EH (cell line): ENCODE measurements around the gene CDH22.

Source experiments
- DNase-seq: peaks from one replicate; pipeline ENCODE4 v3.0.0-alpha.2; 2015; ENCODE audit warnings: low read depth

Gene CDH22

DNA sequence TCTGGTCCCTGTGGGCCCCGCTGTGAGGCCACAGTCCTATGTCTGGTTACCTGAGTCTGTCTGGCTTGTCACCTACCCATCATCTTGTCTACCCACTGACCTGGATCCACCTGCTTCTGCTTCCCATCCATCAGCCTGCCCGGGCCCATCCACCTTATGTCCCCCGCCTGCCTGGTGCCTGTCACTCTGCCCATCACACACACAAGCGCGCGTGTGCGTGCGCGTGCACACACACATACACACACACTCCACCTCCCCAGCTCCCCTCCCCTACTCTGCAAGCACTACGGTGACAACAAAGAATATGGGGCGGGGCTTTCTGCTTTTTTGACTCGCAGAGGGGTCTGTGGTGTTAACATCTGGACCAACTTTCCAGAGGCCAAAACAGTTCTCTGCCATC is 8.0 kb downstream of the CDH22 start:
- DNase-seq: no peak

DNA sequence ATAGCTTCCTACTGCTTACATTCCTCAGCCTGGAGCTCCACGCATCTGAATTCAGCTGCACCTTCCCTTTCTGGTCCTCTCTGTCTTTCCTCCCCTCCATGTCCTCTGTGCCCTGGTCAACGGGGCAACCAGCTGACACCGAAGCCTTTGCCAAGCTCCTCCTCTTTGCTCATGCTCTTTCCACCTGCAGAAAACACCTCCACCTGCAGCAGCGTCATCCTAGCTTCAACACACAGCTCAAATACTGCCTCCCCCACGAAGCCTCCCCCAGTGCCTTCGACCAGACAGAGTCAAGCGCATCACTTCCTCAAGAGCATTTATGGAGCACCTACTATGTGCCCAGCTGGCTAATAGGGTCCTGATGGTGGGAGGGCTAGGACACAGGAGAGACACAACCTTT is 9.2 kb downstream of the CDH22 start:
- no peak for DNase-seq

DNA sequence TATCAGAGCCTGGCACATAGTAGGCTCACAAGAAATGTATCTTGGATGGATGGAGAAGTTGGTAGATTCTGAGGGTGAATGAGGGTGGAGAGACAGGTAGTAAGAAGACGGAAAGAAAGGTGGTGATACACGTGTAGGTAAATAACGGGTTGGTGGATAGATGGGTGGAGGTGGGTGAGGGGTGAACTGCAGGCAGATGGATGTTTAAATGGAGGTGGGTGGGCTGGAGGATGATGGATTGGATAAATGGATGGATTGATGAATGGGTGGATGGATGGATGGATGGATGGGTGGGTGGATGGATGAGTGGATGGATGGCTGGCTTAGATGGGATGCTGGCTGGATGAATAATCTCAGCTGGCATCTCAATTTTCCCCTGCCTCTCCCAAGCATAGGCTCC is 9.9 kb downstream of the CDH22 start:
- DNase-seq: no peak

DNA sequence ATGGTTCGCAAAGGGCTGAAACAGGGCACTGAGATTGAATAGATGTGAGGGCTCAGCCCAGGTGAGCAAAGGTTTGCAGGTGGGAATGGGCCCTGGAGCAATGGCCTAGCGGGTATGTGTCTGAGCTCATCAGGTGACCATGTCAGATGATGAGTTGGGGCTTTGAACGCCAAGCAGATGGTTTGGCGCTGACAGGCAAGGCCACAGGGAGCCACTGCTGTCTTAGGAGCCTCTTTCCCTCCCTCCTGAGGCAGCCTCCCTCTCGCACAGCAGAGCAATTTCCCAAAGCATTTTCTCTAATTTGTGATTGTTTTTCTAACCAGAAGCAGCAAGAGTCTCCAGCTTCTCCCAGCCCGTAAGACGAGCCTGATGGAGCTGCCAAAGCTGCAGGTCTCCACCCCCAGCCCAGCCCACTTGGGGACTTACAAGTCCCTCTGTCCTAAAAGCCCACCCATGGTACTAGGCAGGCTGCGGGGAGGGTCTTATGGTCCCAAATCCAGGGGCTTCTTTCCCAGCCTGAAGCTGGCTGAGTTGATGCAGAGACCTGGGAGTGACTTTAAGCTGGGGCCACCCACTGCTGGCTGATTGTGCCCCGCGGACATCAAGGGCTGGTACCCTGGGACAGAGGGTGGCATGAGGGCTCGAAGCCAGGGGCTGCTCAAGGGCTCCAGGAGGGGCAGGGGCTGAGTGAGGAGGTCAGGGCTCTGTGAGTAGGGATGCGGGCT is 11.6 kb downstream of the CDH22 start:
- DNase-seq: no peak

DNA sequence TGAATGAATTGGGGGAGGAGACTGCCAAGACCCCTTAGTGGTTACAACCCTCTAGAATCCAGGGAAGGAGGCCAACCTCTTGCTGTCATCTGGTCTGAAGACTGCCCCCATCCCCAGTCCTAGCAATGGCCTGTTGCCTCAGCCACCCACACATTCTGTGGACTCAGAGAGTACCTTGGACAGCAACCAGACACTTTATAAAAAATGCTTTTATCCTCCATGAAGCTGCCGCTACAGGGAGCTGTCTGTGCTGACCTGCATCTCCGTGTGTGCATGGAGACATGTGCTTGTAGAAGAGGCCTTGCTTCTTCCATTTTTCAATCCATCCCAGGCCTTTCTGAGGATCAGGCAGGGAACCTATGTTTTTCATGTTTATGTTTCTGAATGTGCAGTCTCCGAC is 15.2 kb downstream of the CDH22 start:
- peak; percentile 66 for DNase-seq

DNA sequence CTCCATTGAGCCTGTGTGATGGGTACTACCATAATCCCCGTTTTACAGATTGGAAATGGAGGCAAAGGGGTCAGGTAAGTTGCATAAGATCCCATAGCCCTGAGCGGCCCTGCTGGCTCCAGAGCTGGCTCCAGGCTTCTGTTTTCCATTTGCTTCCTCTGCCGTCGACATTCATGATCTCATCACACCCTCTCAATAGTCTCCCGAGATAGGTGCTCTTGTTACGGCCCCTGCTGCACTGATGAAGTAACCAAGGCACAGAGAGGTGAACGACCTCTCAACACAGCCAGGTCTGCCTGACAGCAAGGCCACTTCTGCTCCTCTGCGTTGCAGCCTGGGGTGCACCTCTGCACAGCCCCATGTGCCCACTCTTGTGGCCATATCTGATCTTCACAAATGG is 16.9 kb downstream of the CDH22 start:
- DNase-seq: no peak

DNA sequence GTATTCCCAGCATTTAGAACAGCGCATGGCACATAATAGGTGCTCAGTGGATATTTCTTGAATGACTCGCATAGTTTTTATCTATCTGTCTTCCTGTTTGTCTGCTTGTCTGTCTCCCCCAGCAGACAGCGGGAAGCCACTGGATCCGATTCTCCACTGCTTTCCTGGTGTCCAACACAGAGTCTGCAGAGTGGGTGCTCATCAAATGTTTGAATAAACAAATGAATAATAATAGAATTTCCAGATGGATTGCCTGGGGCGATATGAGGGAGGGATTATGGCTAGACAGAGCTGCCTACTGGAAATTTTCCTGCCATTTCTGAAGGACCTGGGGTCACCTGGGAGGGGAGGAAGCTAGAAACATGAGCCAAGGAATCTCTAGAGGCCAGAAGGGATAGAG is 18.9 kb downstream of the CDH22 start:
- no peak for DNase-seq

DNA sequence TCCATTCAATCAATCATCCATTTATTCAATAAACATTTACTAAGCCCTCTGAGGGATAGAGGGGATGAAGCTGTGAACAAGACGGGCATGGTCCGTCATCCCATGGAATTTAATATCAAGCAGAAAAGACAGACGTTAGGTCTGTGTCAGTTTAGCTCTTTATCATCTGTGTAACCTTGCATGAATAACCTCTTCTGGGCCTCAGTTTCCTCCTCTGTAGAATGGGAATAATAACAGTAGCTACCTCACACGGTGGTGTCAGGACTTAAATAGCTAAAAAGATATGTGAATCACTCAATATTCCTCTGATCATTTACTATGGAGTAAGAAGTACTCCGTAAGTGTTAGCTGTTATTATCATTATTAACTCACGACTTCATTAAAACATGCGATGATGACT is 21.3 kb downstream of the CDH22 start:
- DNase-seq: no peak

DNA sequence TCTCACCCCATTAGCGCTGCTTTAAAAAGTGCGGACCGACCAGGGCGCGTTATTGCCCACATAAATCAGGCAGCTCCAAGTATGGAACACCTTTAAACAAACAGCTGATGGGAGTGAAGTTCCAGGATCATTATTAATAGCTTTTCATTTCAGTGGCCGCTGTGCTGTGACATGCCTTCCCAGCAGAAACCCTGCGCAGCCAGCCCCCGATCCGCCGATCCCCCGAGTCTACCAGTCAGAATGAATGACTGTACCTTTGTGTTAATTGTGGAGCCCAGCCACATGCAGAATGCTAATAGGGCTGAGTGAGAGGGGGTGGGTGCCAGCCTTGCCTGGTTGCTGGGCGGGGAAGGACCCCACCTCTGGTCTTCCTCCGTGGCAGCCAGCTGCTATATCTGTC is 21.9 kb downstream of the CDH22 start:
- no peak for DNase-seq

DNA sequence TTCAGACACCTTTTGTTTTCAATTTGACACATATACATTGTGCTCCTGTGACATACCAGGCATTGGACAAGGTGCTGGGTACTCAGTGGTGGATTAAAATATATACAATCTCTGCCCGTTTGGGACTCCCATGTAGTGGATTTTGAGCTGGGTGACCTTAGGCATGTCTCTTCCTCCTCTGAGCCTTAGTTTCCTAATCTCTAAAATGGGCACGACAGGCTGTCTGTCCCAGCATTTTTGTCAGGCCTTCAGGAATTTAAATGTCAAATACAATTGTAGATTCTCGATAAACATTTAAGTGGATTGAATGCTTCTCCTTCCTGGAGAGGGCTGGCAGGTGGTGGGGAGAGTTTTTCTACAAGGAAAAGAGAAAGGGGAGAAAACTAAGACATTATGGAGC is 22.6 kb downstream of the CDH22 start:
- no peak for DNase-seq

DNA sequence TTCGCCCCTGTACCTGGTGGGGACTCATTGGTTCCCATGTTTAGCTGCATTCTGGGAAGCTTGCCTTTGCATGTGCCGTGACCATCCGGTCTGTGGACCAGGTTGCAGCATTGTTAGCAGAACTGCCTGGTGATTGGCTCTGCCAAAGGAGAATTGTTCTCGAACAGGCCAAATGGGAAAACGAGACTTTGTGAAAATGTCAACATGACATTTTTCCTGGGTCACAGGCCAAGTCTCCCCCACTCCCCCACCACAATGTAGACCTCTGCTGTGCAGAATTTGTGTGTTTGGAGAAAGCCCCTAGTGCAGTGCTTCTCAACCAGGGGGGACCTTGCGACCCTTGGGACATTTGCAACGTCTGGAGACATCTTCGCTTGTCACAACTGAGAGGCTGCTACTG is 23.2 kb downstream of the CDH22 start:
- no peak for DNase-seq

DNA sequence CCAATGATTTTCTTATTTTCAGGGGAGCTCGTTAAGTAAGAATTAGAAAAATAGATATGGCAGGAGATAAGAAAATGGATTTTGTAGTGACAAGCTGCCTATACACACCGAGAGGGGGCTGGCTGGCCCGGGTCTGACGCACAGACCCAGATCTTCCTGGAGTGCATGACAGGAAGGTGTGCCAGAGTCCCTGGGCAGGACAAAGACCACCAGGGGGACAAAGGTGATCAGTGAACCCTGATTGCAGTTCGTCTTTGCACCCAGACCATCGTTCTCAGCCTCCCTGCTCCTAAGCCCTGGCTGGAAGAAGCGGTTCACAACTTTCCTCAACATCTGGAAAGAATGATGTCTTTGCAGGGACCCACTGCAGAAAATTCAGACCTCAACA is 24.3 kb downstream of the CDH22 start:
- DNase-seq: no peak

DNA sequence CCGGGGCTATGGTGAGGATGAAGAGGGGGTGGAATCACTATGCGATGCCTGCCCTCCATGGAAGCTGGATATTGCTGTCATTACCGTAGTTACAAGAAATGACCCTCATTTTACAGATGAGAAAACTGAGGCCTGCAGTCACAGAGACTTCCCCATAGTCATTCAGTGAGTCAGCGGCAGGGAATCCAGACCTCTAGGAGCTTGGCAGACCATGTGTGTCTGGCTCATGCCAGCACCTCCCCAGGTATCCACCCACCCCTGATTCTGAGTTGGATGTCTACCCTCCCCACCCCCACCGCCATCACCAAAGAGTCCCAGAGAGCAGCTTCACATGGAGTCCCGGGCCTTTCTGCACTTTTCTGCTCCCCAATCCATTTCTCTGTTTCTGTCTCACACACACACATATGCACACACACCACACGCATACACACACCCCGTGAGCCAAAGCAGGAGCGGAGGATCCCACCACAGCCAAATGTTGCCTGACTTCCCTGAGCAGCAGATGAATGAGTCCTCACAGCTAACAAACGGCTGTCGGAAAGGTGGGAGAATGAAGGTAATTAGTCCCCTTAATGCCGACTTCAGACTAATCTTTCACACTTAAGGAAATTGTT is 24.8 kb downstream of the CDH22 start:
- no peak for DNase-seq

DNA sequence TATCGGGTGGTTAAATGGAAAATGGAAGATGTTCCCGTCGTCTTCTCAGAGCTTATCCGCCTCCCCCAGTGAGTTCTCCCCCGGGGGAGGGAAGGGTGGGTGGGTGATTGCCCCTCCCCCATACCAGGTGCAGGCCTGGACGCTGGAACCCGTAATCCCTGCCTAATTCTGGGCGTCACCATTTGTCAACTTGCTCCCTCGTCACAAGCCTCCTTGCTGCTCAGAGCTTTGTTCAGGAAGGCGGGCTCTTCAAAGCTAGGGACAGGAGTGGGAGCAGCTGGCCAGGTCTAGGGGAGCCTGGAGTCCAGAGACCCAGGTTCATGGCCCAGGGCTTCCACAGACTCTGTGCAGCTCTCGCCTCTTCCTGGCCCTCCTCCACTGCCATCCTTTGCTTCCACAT is 25.6 kb downstream of the CDH22 start:
- no peak for DNase-seq

DNA sequence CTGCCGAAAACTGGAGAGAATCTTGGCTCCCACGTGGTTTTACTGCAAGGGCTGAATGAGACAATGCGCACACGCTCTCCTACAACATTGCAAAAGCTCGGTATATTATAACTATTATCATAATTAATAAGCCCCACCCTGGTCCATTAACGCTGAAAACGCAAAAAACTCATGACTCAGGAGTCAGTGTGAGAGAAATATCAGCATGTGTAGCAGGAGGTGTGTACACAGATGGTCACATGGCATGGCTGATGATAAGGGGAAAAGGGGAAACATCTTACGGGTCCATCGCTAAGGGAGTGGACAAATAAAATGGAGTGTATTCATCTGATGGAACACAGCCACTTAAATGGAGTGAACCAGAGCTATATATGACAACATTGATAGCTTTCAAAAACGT is 29.2 kb downstream of the CDH22 start:
- no peak for DNase-seq

DNA sequence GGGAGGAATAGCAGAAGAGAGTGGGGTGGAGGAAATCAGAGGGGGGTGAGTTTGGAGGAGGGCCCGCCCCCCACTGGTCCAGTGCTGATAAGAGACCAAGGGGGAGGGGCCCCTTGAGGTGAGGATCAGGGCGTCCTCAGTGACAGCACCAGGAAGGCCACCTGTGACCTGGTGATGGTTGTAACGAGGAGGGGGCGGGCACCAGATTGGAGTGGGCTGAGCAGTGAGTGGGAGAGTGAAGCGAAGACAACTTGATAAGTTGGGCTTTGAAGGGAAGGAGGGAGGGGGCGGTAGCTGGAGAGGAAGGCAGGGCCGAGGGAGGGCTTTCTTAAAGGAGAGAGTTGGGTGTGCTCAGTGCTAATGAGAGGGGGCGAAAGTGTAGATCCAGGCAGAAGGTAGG is 30.7 kb downstream of the CDH22 start:
- DNase-seq: no peak

DNA sequence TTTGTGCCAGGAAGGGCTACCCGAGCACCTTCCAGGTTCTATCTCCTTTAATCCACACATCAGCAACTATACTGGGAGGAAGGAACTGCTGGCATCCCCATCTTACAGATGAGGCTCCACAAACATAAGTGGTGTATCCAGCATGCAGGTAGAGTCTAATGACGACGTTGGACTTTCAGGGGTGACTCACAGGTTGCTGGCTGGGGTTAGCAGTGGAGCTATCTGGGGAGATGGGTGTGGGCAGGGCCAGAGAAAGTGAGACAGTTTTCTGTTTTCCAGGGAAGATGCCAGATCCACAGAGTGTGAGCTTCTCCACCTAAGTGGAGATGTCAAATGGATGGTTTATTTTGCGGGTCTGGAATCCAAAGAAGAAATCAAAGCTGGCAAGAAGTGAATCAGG is 31.8 kb downstream of the CDH22 start:
- no peak for DNase-seq

DNA sequence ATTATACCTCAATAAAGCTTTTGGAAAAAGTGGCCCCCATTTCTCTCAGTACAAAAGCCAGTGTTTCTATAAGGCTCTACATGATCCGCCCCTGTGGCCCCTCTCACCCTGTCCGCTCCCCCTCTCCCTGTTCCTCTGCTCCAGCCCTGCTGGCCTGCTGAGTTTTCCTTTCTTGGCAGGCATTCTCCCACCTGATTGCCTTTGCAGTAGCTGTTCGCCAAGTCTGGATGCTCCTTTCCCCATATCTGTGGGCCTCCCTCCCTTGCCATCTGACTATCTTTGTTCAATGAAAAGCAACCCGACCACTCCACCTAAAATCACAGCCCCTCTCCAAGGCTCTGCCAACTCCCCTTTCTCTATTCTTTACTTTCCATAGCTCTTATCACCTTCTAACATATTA is 33.2 kb downstream of the CDH22 start:
- DNase-seq: no peak

DNA sequence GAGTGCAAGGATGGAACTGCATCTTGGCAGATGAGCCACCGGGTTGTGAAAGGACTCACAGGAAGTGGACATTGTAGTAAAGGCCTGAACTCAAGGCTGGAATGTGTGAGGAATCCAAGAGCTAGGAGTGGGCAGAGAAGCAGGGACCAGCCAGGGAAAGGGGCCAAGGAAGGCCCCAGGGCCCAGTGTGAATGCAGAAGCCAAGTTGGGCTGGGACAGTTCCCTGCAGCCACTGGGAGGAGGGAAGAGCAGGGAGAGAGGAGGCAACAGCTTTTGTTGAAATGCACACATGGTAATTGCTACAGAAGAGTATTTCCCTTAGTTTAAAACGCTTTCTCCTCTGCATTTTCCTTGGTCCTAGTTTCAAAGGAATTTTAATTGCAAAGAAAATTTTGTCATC is 34.6 kb downstream of the CDH22 start:
- DNase-seq: no peak

DNA sequence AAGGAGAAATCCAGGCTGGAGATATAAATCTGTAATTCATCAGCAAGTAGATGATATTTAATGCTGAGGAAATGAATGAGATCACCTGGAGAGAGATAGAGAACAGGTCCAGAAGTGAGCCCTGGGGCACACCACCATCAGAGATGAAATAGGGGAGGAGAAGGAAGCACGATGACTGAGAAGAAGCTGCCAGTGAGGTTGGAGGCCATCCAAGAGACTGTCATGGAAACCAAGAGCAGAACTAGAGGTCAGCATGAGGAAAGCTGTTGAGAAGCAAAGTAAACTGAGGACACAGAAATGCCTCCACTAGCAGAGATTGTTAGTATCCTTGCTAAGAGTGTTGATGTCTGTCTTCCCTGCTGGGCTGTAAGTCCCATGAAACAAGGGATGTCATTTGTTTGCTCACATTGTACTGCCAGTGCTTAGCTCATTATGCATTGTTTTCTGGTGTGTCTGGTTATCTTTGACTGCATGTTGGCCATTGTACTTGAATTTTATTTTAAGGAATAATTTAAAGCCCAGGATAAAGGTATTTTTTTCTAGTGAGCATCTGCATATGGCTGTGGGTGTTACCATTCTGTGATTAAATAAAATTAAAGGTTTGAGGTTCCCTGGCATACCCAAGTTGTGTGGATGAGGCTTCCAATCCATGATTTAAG is 35.8 kb downstream of the CDH22 start:
- DNase-seq: no peak

DNA sequence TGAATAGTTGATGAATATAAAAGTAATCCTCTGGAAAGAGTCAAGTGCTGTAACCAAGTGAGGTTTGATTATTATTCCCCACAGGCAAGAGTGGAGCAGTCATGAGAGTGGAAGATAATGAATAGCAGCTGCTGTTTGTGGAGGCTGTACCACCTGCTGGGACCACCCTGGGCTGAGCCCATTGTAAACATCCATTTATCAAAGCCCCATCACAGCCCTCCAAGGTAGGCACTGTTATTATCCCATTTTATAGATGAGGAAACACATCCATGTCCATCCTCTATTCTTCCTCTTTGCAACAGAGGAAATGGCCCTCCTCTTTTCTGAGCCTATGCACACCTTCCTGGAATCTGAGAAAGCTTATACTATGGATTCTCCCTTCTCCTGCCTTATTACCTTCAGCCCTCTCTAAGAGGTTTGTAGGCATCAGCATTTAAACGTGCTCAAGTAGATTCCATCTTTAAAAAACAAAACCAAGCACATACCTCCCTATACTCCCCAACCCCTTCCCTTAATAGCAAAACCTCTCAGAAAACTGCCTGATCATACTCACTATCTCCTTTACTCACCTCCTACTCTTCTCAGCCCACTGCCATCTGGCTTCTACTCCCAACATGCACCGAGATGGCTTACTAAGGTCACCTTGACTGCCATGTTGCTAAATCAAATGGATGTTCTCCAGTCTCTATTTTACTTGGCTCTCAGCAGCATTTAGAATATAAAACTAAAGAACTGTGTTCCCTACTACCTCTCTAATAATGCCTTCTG is 37.1 kb downstream of the CDH22 start:
- no peak for DNase-seq

DNA sequence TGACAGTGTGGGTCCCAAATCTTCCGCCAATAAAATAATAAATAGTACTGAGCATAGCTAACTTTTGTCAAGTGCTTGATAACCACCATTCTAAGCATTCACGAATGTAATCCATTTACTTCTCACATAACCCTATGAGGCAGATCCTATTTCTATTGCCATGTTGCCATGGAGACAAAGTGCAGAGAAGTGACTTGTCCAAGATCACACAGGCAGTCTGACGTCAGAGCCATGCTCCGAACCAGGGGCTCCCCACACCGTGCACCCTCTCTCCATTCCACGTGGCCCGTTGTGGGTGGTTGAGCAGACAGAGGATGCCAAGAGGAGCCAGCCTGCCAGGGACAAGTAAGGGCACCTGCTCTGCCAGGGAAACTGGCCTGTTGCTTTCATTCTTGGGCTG is 38.9 kb downstream of the CDH22 start:
- DNase-seq: no peak

DNA sequence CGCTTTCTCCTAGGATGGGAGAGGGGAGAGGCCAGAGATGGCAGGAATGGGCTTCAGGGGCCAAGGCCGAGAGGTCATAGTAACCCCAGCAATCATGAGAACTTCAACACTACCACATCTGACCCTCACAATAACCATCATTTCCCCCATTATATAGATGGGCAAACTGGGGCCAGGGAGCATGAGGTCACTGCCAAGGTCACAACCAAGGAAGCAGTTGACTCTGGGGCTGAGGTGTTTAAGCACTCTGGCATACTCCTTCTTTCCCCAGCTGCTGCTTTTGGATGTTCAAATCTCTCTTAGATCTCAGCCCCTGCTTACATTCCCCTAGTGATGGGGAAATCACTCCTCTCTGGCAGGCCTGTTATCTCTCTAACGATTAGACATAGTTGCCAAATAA is 39.6 kb downstream of the CDH22 start:
- no peak for DNase-seq
